NCI-H510A (cell line): Measurements from ENCODE around the gene SPRR1B.
"Not testable (repeated sequence)": the region's sequence is repeated elsewhere in the genome, so short reads cannot be mapped to it uniquely, and the experiment has no call there.

Experiments used
- DNase-seq: peaks from one replicate; lab custom pipeline; 2025; lab: John Stamatoyannopoulos, UW

The SPRR1B gene

GRCh38 chr1:153030895-153031294 is at the start of gene SPRR1B:
TSS of gene SPRR1B (plus strand) at chr1:153031203. CDS start at chr1:153032346, 1,143 bp downstream.
- DNase-seq = no peak

DNA sequence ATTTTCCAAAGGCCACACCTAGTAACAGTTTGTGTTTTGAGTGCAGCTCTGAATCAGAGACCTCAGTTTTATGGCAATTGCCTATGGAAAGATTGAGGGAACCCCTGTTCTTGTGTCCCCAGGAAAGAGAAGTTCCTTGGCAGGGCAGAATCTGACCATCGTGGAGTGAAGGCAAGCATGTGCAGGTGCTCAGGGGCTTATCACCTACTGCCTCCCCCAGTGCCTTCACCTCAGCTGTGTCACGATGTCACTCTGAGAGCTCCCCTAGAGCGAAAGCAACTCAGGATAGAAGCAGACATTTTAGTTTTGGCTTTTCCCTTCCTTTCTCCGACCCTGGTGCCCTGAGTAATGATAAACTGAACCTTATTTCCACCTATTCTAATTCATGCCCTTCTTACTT is 48.9 kb upstream of the SPRR1B start:
- no peak for DNase-seq

DNA sequence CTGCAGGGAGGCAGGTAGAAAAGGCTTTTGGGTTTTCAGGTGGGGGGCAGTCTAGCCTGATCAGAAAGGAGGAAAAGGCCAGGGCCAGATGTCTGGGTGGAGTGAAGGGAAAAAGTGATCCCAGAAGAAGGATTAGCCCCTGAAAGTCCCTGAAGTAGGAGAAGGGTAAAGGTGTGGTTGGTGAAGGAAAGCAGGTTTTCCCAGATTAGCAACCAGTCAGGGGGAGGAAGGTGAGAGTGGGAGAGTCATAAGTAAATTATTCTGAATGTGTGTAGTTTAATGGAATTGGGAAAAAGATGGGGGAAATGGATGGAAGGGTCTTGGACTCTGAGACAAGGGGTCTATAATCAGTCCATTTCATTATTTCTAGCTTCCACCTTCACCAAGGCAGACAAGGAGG is 47.8 kb upstream of the SPRR1B start:
- DNase-seq = no peak

GRCh38 chr1:152983743-152984142 is 47.3 kb upstream of the SPRR1B start, which contains the start of gene SPRR1A:
TSS of gene SPRR1A (plus strand) at chr1:152984081. CDS start at chr1:152985231, 1,150 bp downstream.
- DNase-seq = no peak

DNA sequence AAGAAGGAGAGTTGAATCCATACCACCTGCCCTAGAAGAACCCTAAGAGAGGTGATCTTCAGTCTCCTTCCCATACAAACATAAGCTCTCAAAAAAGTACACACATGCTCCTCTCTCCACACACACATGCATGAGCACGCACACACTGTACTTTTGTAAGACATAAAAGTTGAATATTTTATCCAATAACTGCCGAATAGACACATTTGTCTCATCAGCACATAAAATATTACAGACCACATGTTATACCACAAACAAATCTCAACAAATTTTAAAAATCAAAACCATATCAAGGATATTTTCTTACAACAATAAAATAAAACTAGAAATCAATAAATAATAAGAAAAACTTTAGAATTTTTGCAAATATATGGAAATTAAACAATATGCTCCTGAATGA is 44.4 kb upstream of the SPRR1B start:
- DNase-seq = no peak

- no peak for DNase-seq
These were observed 37.8 kb upstream of the SPRR1B start for GRCh38 chr1:152993186-152993585.

GRCh38 chr1:152995842-152996241 is 35.2 kb upstream of the SPRR1B start:
- no peak for DNase-seq

DNA sequence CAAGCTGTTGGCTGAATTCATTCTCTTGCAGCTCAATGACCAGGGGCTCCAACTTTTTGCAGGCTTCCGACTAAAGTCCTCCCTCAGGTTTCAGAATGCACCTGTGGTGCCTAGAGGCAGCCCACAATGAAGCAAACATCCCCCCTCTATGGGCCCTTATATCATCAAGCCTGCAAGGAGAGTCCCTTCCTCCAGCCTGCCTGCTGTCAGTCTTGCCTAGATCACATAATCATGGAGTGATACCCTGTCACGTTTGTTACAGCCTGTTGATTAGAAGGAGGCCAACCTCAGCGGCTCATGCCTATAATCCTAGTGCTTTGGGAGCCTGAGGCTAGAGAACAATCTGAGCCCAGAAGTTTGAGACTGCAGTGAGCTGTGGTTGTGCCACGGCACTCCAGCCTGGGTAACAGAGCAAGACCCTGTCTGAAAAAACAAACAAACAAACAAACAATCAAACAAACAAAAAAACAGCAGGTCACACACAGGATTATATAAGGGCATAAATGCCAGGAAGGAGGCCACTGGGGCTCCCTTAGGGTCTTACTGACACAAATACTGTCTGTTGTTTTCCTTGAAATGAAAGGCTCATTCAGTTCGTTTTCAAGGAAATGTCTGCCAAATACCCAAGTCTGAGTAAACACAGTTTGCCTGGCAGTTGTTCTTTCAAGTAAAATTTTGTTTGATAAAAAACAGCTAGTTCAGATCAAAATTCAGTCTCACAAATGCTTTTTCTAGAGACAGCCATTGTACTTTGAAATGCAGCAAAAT is 34.2 kb upstream of the SPRR1B start:
- DNase-seq = no peak

GRCh38 chr1:152997901-152998300 is 33.1 kb upstream of the SPRR1B start:
- DNase-seq = no peak

- no peak for DNase-seq
These were observed 32.5 kb upstream of the SPRR1B start for GRCh38 chr1:152998476-152998875.

DNA sequence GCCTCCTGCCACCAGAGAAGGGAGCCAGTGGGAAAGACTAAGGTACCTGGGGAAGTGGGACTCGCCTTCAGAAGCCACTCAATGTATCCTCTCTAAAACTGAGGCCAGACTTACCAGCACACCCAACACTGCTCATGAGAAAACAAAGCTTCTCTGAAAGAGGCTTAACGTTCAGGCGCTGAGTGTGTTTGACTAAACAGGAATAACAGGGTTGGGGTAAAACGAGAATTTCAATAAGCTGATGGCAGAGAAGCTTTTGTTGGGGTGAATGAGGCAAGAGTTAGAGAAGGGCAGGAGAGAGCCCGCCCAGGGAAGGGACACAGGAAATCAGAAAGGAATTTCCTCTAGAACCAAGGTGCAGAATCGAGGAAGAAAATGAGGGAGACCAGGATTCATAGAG is 31.2 kb upstream of the SPRR1B start:
- DNase-seq = no peak

DNA sequence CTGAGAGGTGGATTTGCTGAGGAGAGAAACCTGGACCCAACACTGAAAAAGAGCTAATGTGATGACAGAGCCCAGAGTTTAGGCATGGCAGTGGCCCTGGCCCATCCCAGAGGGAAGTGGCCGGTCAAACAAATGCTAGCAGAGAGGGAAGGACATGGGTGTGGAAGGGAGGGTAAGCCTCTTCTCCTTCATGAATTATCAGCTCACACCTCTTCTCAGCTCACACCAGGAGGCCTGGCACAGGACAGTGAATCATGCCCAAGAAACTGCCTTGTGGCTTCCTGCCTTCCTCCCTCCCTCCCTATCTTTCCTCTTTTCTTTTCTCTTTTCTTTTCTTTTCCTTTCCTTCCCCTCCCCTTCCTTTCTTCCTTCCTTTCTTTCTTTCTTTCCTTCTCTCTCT is 30.7 kb upstream of the SPRR1B start:
- no peak for DNase-seq

DNA sequence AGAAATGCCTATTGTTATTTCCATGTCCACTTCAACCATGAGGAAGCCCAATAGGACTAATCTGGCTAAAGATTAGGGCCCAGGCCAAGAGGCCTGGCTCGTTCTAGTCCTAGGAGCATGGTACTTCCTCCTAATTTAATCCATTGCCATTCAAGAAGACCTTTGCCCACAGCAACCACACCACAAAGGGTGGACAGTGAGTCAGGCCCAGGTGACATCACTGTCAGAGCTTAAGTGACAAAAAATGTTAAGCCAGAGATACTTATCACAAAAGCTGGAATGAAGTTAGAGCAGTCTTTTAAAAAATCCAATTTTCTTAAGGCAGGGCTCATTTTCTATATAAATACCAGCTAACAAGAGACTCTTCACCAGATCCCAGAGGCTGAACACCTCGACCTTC is 29.6 kb upstream of the SPRR1B start, which contains the start of gene SPRR3:
TSS of gene SPRR3 (plus strand) at position 368 of the 400 bp plus-strand sequence. CDS start 1,272 bp downstream, outside the sequence.
- DNase-seq = no peak

- not testable (repeated sequence) for DNase-seq
These were observed 19.7 kb upstream of the SPRR1B start for GRCh38 chr1:153011235-153011758.

DNA sequence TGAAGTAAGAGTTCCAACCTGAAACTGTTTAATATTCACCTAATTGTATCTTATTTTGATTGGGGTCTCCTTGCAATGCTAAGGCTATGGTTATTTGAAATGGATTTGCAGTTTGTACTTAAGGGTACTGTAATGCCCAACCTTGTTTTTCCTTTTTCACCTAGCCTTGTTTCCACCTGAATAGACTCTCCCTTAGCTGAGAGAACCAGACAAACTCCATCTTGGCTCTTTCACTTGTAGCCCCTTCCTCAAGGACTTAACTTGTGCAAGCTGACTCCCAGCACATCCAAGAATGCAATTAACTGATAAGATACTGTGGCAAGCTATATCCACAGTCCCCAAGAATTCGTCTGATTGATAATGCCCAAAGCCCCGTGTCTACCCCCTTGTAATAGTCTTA is 9.2 kb upstream of the SPRR1B start:
- not testable (repeated sequence) for DNase-seq

- not testable (repeated sequence) for DNase-seq
These were observed 8.7 kb upstream of the SPRR1B start for GRCh38 chr1:153022340-153022739.

DNA sequence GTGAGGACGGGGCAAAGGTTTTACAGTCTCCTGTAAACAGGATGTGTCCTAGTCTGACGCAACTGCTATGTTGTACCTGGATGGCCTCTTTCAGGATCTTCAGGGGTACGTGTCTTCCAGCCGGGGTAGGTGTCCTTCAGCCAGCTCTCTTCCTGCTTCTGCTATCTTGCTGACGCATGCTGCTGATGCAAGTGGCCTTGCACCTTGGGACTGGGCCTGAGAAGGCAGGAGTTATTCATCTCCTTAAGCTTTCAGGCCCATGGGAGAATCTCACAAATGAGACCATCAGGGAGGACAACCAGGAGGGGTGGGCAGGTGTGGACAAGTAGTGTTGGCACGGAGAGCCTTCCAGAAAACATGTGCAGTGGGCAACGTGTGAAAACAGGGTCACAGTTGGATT is 7.9 kb upstream of the SPRR1B start:
- DNase-seq = no peak

GRCh38 chr1:153024413-153024812 is 6.6 kb upstream of the SPRR1B start:
- no peak for DNase-seq

GRCh38 chr1:153025797-153026196 is 5.2 kb upstream of the SPRR1B start:
- DNase-seq = no peak

DNA sequence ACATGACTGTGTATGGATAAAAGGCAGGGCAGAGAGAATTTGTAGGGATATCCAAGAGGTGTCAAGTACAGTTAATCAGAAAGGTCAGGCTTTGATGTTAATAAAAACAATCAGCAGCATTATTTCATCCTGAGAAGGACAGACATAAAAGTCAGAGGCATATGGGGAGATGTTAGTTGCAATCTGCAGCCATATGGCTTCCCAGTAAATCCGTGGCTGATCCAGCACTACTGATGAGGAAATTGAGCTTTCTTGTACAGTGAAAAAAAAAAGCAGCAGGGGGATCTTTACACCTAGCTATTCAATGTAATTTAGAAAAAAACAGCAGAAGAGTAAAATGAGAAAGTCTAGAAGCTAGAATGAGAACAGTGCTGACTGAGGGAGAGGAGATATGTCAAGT is 2.2 kb upstream of the SPRR1B start:
- DNase-seq = no peak

- DNase-seq = no peak
These were observed 1.1 kb downstream of the SPRR1B start for GRCh38 chr1:153032073-153032472.

- no peak for DNase-seq
These were observed 1.8 kb downstream of the SPRR1B start for GRCh38 chr1:153032677-153033308.

DNA sequence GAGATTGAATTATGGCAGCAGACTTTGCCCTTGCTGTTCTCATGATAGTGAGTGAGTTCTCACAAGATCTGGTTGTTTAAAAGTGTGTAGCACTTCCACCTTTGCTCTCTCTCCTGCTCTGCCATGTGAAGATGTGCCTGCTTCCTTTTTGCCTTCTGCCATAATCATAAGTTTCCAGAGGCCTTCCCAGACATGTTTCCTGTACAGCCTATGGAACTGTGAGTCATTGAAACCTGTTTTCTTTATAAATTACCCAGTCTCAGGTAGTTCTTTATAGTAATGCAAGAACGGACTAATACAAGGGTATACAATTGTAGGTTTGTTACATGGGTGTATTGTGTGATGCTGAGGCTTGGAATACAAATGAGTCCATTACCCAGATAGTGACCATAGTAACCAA is 4.2 kb downstream of the SPRR1B start:
- no peak for DNase-seq
